Stimulated activated CD4-positive, alpha-beta T cell treated with anti-CD3 and anti-CD28 coated beads, Interleukin-12 subunit alpha, Interleukin-12 subunit beta, amount 100 ng/mL, for 48 hours (primary cell): ENCODE data around the gene ZNF532.
"Not testable (repeated sequence)": the region's sequence is repeated elsewhere in the genome, so short reads cannot be mapped to it uniquely, and the experiment has no call there.

Experiments used
- DNase-seq, 3 donors: peaks; one replicate each; pipeline ENCODE4 v3.0.0-alpha.2; 2020; ENCODE audit warnings: low read depth in 2 of 3, low spot score in 1 of 3

Gene ZNF532

GRCh38 chr18:58864146-58865032, at the start of gene ZNF532:
Gene ZNF532, plus strand, starts transcription at chr18:58864877. CDS start in a region left out here.
- DNase-seq = no peak

DNA sequence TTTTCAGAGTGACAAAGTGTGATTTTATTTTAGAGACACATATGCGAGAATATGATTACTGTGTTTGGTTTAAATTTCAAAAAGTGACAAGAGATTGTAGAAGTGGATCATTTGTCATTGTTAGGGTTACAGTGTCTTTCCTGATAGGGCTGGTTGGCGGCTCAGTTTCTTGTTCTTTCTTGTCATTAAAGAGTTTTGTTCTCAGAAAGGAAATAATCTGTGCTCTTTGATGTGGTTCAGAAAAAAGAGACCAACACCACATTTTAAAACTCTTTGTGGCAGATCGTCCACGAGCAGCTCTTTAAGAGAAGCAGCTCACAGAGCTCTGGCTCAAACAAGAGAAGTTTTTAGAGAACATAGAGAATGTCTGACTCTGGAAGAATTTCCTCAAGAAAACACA, 45.6 kb upstream of the ZNF532 start:
- DNase-seq = peak in 1 of 3 donors; percentile 4

- no peak for DNase-seq
Observed at GRCh38 chr18:58820251-58820650, 44.4 kb upstream of the ZNF532 start.

- no peak for DNase-seq
Observed at GRCh38 chr18:58822944-58823343, 41.7 kb upstream of the ZNF532 start.

GRCh38 chr18:58823412-58823811, 41.3 kb upstream of the ZNF532 start:
- no peak for DNase-seq

DNA sequence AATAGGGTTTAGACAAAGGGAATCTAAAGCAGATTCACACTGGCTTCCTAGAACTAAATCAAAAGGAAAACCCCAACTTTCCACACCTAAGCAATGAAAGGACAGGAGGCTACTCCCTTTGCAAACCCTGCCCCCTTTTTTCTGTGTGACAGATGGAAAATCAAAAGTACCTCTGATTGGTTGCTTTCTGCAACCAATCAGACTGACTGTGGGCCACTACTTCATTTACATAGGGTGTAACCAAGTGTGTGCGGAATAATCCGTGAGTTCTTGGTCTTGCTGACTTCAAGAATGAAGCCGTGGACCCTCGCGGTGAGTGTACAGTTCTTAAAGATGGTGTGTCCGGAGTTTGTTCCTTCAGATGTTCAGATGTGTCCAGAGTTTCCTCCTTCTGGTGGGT, 37.8 kb upstream of the ZNF532 start:
- DNase-seq = not testable (repeated sequence)

DNA sequence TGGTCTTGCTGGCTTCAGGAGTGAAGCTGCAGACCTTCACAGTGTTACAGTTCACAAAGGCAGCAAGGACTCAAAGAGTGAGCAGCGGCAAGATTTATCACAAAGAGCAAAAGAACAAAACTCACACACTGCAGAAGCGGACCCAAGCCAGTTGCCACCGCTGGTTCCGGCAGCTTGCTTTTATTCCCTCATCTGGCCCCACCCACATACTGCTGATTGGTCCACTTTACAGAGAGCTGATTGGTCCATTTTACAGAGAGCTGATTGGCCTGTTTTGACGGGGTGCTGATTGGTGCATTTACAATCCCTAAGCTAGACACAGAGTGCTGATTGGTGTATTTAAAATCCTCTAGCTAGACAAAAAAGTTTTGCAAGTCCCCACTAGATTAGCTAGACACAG, 37.2 kb upstream of the ZNF532 start:
- DNase-seq = no peak

DNA sequence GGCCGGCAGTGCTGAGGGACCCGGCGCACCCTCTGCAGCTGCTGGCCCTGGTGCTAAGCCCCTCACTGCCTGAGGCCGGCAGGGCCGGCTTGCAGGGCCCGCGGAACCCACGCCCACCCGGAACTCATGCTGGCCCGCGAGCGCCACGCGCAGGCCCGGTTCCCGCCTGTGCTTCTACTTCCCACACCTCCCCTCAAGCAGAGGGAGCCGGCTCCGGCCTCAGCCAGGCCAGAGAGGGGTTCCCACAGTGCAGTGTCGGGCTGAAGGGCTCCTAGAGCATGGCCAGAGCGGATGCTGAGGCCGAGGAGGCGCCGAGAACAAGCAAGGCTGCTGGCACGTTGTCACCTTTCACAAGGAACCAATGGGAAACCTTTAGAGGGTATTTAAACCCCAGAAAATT, 36.8 kb upstream of the ZNF532 start:
- DNase-seq = no peak

DNA sequence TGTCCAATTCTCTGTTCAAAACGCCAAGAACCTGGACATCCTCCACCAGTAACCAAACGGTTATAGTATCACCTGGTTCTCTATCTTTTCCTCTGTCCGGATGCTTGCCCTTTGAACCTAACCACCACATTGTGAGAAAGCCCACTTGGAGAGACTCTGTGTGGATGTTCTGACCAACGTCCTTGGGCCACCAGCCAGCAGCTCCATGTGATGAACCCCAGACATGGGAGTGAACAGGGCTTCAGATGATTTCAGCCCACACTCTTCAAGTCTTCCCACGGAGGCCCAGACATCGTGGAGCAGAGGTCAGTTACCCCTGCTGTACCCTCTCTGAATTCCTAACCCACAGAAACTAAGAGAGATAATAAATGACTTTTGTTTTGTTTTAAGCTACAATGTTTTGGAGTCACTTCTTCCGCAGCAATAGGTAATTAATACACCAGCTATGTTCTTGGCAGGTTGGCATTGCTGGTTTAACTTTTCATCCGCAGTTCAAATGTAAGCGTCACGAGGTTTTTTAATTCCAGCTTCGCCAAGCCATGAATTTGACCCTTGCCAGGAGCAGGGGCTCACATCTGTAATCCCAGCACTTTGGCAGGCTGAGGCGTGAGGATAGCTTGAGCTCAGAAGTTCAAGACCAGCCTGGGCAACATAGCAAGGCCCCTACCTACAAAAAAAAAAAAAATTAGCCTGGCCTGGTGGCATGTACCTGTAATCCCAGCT, 36.1 kb upstream of the ZNF532 start:
- no peak for DNase-seq

GRCh38 chr18:58829263-58829662, 35.4 kb upstream of the ZNF532 start:
- DNase-seq = no peak

GRCh38 chr18:58829886-58830285, 34.8 kb upstream of the ZNF532 start:
- DNase-seq = not testable (repeated sequence)

- DNase-seq = no peak
Observed at GRCh38 chr18:58831606-58832005, 33.1 kb upstream of the ZNF532 start.

DNA sequence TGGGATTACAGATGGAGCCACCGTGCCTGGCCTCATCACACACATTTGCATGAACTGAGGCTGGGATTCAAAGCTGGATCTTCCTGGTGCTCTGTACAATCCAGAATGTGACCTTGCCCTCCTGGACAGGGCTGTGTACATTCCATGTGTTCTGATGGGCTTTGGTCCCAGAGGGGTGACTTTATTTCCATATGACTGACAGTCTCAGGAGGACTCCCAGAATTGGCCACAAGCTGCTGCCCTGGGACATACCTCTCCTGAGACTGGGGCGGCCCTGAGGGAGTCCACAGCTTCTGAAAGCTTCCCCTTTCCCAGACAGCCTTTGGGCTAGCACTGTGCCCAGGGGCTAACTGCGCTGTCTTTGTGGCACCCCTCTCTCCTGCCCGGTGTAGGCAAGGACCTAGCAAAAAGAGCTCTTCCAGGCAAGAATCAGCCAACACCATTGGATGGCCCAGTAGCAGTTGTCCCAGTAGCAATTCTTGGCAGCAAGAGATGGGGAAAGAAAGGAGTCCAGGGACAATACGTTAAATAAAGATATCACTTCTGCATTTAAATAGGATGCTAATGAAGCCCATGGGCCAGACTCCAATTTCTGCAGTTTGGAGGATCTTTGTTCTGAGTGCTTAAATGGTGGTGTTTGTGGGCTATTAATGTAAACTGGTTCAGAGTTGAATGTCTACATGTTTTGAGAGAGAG, 26.4 kb upstream of the ZNF532 start:
- DNase-seq = no peak

DNA sequence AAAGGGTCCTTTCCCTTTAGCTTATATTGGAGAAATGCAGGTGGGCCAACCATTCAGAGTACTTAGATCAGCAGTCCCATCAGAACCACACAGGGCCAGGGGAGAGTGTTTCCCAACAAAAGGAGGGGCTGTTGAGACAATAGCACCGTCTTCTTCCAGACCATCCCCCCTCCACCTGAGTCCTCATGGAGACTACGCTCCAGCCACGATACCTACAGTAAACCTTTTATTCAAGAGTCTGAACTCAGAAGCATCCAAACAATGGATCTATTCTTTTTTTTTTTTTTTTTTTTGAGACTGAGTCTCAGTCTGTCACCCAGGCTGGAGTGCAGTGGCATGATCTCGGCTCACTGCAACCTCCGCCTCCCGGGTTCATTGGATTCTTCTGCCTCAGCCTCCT, 25.7 kb upstream of the ZNF532 start:
- no peak for DNase-seq

DNA sequence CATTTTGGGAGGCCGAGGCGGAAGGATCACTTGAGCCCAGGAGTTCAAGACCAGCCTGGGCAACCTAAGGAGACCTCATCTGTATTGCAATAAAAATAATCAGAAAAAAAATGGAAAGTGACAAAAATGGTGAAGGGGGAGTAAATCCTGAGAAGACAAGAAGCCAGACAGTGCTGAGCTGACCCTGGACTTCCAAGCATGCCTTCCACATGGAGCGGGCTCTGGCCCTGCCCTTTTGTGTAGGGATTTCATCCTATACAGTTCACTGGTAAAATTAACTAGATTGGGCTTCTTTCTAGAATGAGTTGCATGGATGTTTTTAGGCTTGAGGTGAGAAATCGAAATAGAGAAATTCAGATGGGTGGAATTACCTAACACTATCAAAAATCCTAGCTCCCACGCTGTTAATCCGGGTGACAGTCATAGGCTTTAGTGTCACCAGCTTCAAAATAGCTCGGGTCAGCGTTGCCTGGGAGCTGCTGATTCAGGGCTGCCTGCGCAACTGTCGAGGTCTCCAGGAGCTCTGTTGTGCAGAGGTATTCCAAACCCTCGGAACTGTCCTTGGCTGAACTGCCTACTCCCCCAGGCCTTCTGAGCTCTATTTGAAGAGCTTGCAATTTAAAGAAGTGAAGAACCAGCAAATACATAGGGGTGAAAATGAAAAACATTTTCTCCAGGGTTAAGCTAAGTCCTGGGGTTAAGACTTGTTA, 21.5 kb upstream of the ZNF532 start:
- DNase-seq = no peak

GRCh38 chr18:58843688-58844035, 21.0 kb upstream of the ZNF532 start:
- no peak for DNase-seq

GRCh38 chr18:58844871-58845270, 19.8 kb upstream of the ZNF532 start:
- no peak for DNase-seq

- DNase-seq = no peak
Observed at GRCh38 chr18:58845928-58846724, 18.6 kb upstream of the ZNF532 start.

DNA sequence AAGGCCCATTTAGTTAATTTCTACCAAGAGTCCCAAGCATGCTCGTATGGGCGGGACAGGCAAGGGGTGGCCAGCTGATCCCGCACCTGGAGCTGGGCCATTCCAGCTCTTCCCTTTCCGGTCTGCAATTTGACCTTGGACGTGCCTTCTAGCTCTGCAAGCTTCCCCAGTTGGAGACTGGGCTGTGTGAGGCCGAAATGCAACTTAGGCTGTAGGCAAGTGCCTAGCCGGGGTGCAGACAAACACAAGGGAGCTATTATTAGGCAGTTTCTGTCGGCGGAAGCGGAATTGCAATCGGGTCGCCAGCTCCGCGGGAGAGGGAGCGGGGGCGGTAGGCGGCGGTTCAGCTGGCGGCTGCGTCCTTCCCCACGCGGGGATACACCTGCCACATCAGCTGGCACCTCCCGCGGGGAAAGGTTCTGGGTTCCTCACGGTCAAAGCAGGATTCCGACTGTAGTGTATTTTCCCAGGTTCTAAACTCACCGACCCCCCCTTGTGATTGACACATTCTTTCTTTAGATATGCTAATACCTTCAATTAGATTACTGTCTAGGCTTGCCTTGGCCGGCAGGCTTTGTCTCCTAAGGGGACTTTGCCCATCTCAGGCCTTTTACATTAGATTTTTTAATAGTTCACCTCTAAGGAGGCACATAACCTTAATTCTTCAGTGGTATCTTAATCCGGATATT, 17.1 kb upstream of the ZNF532 start:
- DNase-seq = no peak

- DNase-seq = no peak
Observed at GRCh38 chr18:58848685-58849084, 16.0 kb upstream of the ZNF532 start.
